K562 (cell line): ENCODE results near the gene TRAK1. TPM values are rescaled to one million over a fixed set of nuclear protein-coding genes. Genes with fewer than 3 reads are reported as not detected.

Experiments used
- ATAC-seq: fragments of 200-7000 bp; cut with Tn5 transposase; 3 replicates; pipeline ENCODE4 v1.9.1; 2020; ENCODE audit warnings: moderate library complexity
- BruUV-seq: library from RNA; stranded (reverse); fragments of 400-500 nt; replicated peaks from 2 replicates; lab custom pipeline; 2021; lab: Mats Ljungman, UMichigan
- CTCF ChIA-PET: fragments of 300-600 bp; formaldehyde crosslinking; extraction: SDS; loops from one replicate; lab custom pipeline; 2021; ENCODE audit warnings: low intra/inter-chr PET ratio; lab: Yijun Ruan, JAX
- POLR2A ChIA-PET: fragments of 300-600, 350-650 bp; sonication (Branson Sonifier 250); formaldehyde crosslinking; extraction: SDS; loops from one replicate; lab custom pipeline; 2021; ENCODE audit warnings: antibody characterized with exemption, inconsistent platforms; lab: Yijun Ruan, JAX
- DNase-seq, 4 experiments: peaks; one replicate each; pipeline versions ENCODE4 v3.0.0 to v3.0.0-alpha.2; 2011 to 2018; ENCODE audit warnings: low spot score in 3 of 4, mixed read lengths in 3 of 4; ENCODE audit errors: extremely low read depth in 1 of 4
- FAIRE-seq: peaks from 2 replicates; lab custom pipeline; 2011; peaks lifted over from hg19 to GRCh38; lab: Jason Lieb, UNC
- H2AFZ ChIP-seq: 2 replicates; pipeline ENCODE4 v1.6.0; 2011; ENCODE audit warnings: low read depth, low read length, control low read depth, inconsistent platforms
- H3K27ac ChIP-seq: fragments of 200-600 bp; 3 replicates; pipeline ENCODE4 v1.8.0; 2011; ENCODE audit warnings: low read depth, mild to moderate bottlenecking, control low read depth, inconsistent platforms, low read length, moderate library complexity, mixed read lengths; ENCODE audit errors: extremely low read depth
- H3K27me3 ChIP-seq, 2 experiments: fragments of 300-600 bp in 1 of 2; 2 replicates in 1 of 2; 3 replicates in 1 of 2; pipeline versions ENCODE4 v1.6.0 to v1.8.0; 2011; ENCODE audit warnings: inconsistent platforms in 2 of 2, low read length in 2 of 2, mild to moderate bottlenecking in 1 of 2, mixed read lengths in 1 of 2, moderate library complexity in 1 of 2; ENCODE audit not compliant: control insufficient read depth in 2 of 2, insufficient read depth in 2 of 2
- H3K36me3 ChIP-seq: fragments of 300-600 bp; 3 replicates; pipeline ENCODE4 v1.8.0; 2011; ENCODE audit warnings: mild to moderate bottlenecking, low read length, inconsistent platforms; ENCODE audit not compliant: control insufficient read depth, insufficient read depth
- H3K4me1 ChIP-seq, 2 experiments: fragments of 200-600 bp in 1 of 2; replicated peaks in 1 of 2; 2 replicates in 1 of 2; 3 replicates in 1 of 2; pipeline versions ENCODE4 v1.5.1 to v1.8.0; 2011; ENCODE audit warnings: inconsistent platforms in 2 of 2, low read length in 2 of 2, mild to moderate bottlenecking in 1 of 2, mixed read lengths in 1 of 2, moderate library complexity in 1 of 2; ENCODE audit not compliant: control insufficient read depth in 2 of 2, insufficient read depth in 2 of 2
- H3K4me2 ChIP-seq: 2 replicates; pipeline ENCODE4 v1.6.1; 2011; ENCODE audit warnings: low read length, control low read depth, inconsistent platforms, mixed read lengths; ENCODE audit not compliant: insufficient read depth
- H3K4me3 ChIP-seq: fragments of 200-600 bp; sonication (generic), shearing (Covaris generic); 2 replicates; pipeline ENCODE4 v1.5.1; 2016; ENCODE audit warnings: control low read depth, inconsistent platforms
- H3K79me2 ChIP-seq: fragments of 200-600 bp; 3 replicates; pipeline ENCODE4 v1.8.0; 2011; ENCODE audit warnings: low read length, inconsistent platforms; ENCODE audit not compliant: control insufficient read depth, insufficient read depth
- H3K9ac ChIP-seq, 2 experiments: 2 replicates each; pipeline versions ENCODE4 v1.6.0 to v1.6.1; 2011; ENCODE audit warnings: low read depth in 2 of 2, low read length in 2 of 2, control low read depth in 1 of 2, inconsistent platforms in 1 of 2, mild to moderate bottlenecking in 1 of 2, mixed read lengths in 1 of 2; ENCODE audit not compliant: insufficient read depth in 1 of 2
- H3K9me1 ChIP-seq: one replicate; pipeline ENCODE4 v1.6.0; 2011; ENCODE audit warnings: inconsistent platforms, mild to moderate bottlenecking, low read length, moderate library complexity; ENCODE audit not compliant: control insufficient read depth, insufficient read depth
- H3K9me3 ChIP-seq: replicated peaks from 2 replicates; pipeline ENCODE4 v1.5.1; 2011; ENCODE audit warnings: low read depth, low read length, inconsistent platforms; ENCODE audit not compliant: control insufficient read depth, insufficient read depth
- H4K20me1 ChIP-seq: replicated peaks from 2 replicates; pipeline ENCODE4 v1.6.1; 2011; ENCODE audit warnings: low read length, inconsistent platforms, mixed read lengths; ENCODE audit not compliant: control insufficient read depth, insufficient read depth
- BCOR ChIP-seq: fragments of 450-650 bp; IDR thresholded peaks from 2 replicates; pipeline ENCODE4 v1.6.1; 2016
- HDAC6 ChIP-seq: IDR thresholded peaks from 2 replicates; pipeline ENCODE4 v1.6.1; 2012; ENCODE audit warnings: low read depth, mild to moderate bottlenecking, control low read depth, inconsistent platforms, low read length, moderate library complexity
- KDM1A ChIP-seq, 2 experiments: fragments of 450-650 bp; IDR thresholded peaks; 2 replicates each; pipeline ENCODE4 v1.6.1; 2016; ENCODE audit warnings: mild to moderate bottlenecking in 2 of 2
- MAFF ChIP-seq: IDR thresholded peaks from 2 replicates; pipeline ENCODE4 v1.6.1; 2012; ENCODE audit warnings: low read length, improper control_type of control experiment
- RBM25 ChIP-seq: fragments of 200-400 bp; formaldehyde crosslinking; IDR thresholded peaks from 2 replicates; pipeline ENCODE4 v1.6.1; 2018; ENCODE audit warnings: low read length, low read depth, moderate library complexity; ENCODE audit not compliant: severe bottlenecking
- RCOR1 ChIP-seq, 2 experiments: IDR thresholded peaks; 2 replicates each; pipeline ENCODE4 v1.6.1; 2012; ENCODE audit warnings: low read depth in 2 of 2, low read length in 2 of 2, borderline replicate concordance in 1 of 2, improper control_type of control experiment in 1 of 2
- ZNF140 ChIP-seq: fragments of 250-450 bp; sonication (Bioruptor Pico); IDR thresholded peaks from 2 replicates; pipeline ENCODE4 v1.8.0; 2021; ENCODE audit warnings: moderate library complexity, mild to moderate bottlenecking, inconsistent platforms
- ZNF311 ChIP-seq: fragments of 250-450 bp; sonication (Bioruptor Pico); IDR thresholded peaks from 2 replicates; pipeline ENCODE4 v1.4.0; 2020; ENCODE audit warnings: mild to moderate bottlenecking, moderate library complexity
- WGBS: fragments of 100-300 bp; shearing (Covaris generic); methylation state at CpG from one replicate; pipeline ENCODE4 v1.1.6; 2016; ENCODE audit warnings: low coverage, mixed read lengths; ENCODE audit not compliant: insufficient coverage; ENCODE audit errors: missing lambda C conversion rate; 5-methylcytosine and 5-hydroxymethylcytosine counted together
- in situ Hi-C: fragments of 300-500 bp; cut with MboI; formaldehyde crosslinking; loops from 4 replicates; pipeline ENCODE4 v1.15.0; 2018; ENCODE audit warnings: inconsistent platforms, mixed read lengths
- intact Hi-C: fragments of 100-400 bp; cut with micrococcal nuclease; formaldehyde crosslinking; loops from 2 replicates; pipeline ENCODE4 v1.14.2; 2022
- polyA plus RNA-seq, 8 experiments: library from polyadenylated mRNA; depleted of rRNA in 4 of 8; stranded (reverse) in 5 of 8; unstranded in 3 of 8; fragments of >200 nt; fragmentation: Nextera tagmentation in 2 of 8; fragmentation: Illumina TruSeq in 1 of 8; extraction: Ambion mirVana in 2 of 8; extraction: Trizol in 1 of 8; gene quantifications; 2 replicates each; pipeline versions ENCODE4 v1.2.1 to v1.2.3, GENCODE V29; 2011 to 2014; ENCODE audit warnings: inconsistent platforms in 1 of 8, missing spikeins in 1 of 8
- total RNA-seq, 7 experiments: library from RNA; depleted of rRNA in 6 of 7; stranded (reverse); fragments of >200 nt in 6 of 7; fragmentation: Illumina TruSeq in 2 of 7; extraction: Trizol in 2 of 7; gene quantifications; 2 replicates each; pipeline versions ENCODE4 v1.2.1 to v1.2.3, GENCODE V29; 2011 to 2021; ENCODE audit warnings: low replicate concordance in 1 of 7
- TF ChIP-seq, protein P1 (sequence below): sonication (generic); formaldehyde crosslinking; IDR thresholded peaks from 2 replicates; pipeline ENCODE4 v1.8.0; 2022; ENCODE audit warnings: missing genetic modification reagents, mild to moderate bottlenecking, borderline replicate concordance
- TF ChIP-seq, protein P2 (sequence below): fragments of 200-600 bp; sonication (generic); IDR thresholded peaks from one replicate; pipeline ENCODE4 v1.6.1; 2012; ENCODE audit warnings: mild to moderate bottlenecking, low read depth, low read length, inconsistent platforms

TRAK1 gene
- total and polyA plus RNA-seq, 9 of the 15 experiments (the other 6 are each of a cell fraction or from before 2014, with no cell fraction given): 5.3 to 28.5 (median 17.5) TPM

DNA sequence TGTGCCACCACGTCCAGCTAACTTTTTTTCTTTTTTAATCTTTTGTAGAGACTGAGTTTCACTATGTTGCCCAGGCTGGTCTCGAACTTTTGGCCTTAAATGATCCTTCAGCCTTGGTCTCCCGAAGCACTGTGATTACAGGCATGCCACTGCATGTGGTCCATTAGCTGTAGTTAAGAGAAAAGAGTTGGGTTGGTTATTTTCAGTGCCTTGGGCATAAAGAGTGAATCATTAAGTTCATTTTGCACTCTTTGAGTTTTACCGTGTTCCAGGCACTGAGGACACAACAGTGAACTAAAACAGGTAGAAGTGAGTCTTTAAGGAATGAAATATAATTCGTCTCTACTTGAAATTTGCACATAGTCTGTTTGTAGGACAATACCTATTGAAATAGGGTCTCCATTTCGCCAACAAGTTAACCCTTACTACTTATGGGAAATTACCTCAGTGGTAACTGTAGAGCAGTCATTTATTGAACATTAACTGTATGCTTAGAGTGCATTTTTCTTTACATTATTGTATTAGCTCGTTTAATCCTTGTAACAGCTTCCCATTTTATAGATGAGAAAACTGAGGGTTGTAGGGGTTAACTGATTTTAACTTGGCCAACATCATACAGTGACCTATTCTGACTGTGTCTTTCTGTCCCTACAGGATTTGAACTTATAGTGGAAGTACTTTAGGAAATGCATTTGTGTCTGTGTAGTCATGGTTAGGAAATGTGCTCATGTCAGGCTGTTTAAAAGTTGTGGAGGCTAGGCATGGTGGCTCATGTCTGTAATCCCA lies 22.7 kb upstream of the TRAK1 start:
- no peak for ATAC-seq
- DNase-seq: no peak
- POLR2A ChIA-PET: no interaction called here
- no peaks in the 10 kb centered on the region for H3K36me3 ChIP-seq
- H3K9ac ChIP-seq: no peak overlapping the region
- WGBS: 48% methylated on average over 7 of the region's 7 CpGs
- peaks cover 17% of the 10 kb centered on the region for H4K20me1 ChIP-seq
- H3K4me2 ChIP-seq: no peak overlapping the region
- CTCF ChIA-PET: no interaction called here
- intact Hi-C loops: no loop called here
- H3K9me3 ChIP-seq: no peaks in the 10 kb centered on the region
- no TSS peak for BruUV-seq
- FAIRE-seq: no peak
- peaks cover 19% of the 10 kb centered on the region; the same call in 2 of the 3 replicates for H3K79me2 ChIP-seq
- in situ Hi-C loops: no loop called here
- H3K4me1 ChIP-seq: peaks cover 4 to 6% of the 10 kb centered on the region in 2 experiments; a peak in 2 of 5 replicates
- no peak overlapping the region for H3K27ac ChIP-seq
- no peak overlapping the region for H3K4me3 ChIP-seq
- peaks cover 5% of the 10 kb centered on the region for H3K9me1 ChIP-seq
- no peak overlapping the region for H2AFZ ChIP-seq
- no peaks in the 10 kb centered on the region for H3K27me3 ChIP-seq
- TF ChIP-seq ZNF140 (no peak), KDM1A (IDR thresholded peaks at IDR 0.05) (peak; percentile 10 to 58; a peak in 2 of 4 replicates), RBM25 (peak; percentile 94), RCOR1 (IDR thresholded peaks at IDR 0.05; ENCODE audit: borderline replicate concordance in 1 of 2, low read depth in 2 of 2, low read length in 2 of 2) (0 out of 4 replicates have a peak, but pooled peaks of 1 of the 2 experiments have one; percentile 9), HDAC6 (no peak), BCOR (peak; percentile 88), ZNF311 (CRISPR knock-in tag) (no peak), MAFF (no peak)
- TF ChIP-seq, protein P1, sequence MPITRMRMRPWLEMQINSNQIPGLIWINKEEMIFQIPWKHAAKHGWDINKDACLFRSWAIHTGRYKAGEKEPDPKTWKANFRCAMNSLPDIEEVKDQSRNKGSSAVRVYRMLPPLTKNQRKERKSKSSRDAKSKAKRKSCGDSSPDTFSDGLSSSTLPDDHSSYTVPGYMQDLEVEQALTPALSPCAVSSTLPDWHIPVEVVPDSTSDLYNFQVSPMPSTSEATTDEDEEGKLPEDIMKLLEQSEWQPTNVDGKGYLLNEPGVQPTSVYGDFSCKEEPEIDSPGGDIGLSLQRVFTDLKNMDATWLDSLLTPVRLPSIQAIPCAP (CRISPR knock-in tag): no peak
- TF ChIP-seq, protein P2, sequence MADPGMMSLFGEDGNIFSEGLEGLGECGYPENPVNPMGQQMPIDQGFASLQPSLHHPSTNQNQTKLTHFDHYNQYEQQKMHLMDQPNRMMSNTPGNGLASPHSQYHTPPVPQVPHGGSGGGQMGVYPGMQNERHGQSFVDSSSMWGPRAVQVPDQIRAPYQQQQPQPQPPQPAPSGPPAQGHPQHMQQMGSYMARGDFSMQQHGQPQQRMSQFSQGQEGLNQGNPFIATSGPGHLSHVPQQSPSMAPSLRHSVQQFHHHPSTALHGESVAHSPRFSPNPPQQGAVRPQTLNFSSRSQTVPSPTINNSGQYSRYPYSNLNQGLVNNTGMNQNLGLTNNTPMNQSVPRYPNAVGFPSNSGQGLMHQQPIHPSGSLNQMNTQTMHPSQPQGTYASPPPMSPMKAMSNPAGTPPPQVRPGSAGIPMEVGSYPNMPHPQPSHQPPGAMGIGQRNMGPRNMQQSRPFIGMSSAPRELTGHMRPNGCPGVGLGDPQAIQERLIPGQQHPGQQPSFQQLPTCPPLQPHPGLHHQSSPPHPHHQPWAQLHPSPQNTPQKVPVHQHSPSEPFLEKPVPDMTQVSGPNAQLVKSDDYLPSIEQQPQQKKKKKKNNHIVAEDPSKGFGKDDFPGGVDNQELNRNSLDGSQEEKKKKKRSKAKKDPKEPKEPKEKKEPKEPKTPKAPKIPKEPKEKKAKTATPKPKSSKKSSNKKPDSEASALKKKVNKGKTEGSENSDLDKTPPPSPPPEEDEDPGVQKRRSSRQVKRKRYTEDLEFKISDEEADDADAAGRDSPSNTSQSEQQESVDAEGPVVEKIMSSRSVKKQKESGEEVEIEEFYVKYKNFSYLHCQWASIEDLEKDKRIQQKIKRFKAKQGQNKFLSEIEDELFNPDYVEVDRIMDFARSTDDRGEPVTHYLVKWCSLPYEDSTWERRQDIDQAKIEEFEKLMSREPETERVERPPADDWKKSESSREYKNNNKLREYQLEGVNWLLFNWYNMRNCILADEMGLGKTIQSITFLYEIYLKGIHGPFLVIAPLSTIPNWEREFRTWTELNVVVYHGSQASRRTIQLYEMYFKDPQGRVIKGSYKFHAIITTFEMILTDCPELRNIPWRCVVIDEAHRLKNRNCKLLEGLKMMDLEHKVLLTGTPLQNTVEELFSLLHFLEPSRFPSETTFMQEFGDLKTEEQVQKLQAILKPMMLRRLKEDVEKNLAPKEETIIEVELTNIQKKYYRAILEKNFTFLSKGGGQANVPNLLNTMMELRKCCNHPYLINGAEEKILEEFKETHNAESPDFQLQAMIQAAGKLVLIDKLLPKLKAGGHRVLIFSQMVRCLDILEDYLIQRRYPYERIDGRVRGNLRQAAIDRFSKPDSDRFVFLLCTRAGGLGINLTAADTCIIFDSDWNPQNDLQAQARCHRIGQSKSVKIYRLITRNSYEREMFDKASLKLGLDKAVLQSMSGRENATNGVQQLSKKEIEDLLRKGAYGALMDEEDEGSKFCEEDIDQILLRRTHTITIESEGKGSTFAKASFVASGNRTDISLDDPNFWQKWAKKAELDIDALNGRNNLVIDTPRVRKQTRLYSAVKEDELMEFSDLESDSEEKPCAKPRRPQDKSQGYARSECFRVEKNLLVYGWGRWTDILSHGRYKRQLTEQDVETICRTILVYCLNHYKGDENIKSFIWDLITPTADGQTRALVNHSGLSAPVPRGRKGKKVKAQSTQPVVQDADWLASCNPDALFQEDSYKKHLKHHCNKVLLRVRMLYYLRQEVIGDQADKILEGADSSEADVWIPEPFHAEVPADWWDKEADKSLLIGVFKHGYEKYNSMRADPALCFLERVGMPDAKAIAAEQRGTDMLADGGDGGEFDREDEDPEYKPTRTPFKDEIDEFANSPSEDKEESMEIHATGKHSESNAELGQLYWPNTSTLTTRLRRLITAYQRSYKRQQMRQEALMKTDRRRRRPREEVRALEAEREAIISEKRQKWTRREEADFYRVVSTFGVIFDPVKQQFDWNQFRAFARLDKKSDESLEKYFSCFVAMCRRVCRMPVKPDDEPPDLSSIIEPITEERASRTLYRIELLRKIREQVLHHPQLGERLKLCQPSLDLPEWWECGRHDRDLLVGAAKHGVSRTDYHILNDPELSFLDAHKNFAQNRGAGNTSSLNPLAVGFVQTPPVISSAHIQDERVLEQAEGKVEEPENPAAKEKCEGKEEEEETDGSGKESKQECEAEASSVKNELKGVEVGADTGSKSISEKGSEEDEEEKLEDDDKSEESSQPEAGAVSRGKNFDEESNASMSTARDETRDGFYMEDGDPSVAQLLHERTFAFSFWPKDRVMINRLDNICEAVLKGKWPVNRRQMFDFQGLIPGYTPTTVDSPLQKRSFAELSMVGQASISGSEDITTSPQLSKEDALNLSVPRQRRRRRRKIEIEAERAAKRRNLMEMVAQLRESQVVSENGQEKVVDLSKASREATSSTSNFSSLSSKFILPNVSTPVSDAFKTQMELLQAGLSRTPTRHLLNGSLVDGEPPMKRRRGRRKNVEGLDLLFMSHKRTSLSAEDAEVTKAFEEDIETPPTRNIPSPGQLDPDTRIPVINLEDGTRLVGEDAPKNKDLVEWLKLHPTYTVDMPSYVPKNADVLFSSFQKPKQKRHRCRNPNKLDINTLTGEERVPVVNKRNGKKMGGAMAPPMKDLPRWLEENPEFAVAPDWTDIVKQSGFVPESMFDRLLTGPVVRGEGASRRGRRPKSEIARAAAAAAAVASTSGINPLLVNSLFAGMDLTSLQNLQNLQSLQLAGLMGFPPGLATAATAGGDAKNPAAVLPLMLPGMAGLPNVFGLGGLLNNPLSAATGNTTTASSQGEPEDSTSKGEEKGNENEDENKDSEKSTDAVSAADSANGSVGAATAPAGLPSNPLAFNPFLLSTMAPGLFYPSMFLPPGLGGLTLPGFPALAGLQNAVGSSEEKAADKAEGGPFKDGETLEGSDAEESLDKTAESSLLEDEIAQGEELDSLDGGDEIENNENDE: no peak
